T-helper 17 cell (primary cell): ENCODE data around the gene HDAC4. TPM values are rescaled to one million over a fixed set of nuclear protein-coding genes. Genes with fewer than 3 reads are reported as not detected.

Experiments
- ATAC-seq: fragments of 150-1000 bp; cut with Tn5 transposase; 2 replicates; pipeline ENCODE4 v1.10.0; 2021; ENCODE audit warnings: mild to moderate bottlenecking, moderate library complexity
- DNase-seq, 3 donors: peaks; one replicate each; pipeline versions ENCODE4 v3.0.0 to v3.0.0-alpha.2; 2020 to 2021
- H3K9me3 ChIP-seq: one replicate; pipeline ENCODE4 v1.7.0; 2013; ENCODE audit warnings: low read length, mild to moderate bottlenecking; ENCODE audit not compliant: control insufficient read depth, poor library complexity, severe bottlenecking
- H3K27ac Mint-ChIP-seq: one replicate; pipeline ENCODE4 v1.8.0; 2022; ENCODE audit warnings: mild to moderate bottlenecking, moderate library complexity, mixed read lengths
- H3K27me3 Mint-ChIP-seq: one replicate; pipeline ENCODE4 v1.8.0; 2022; ENCODE audit warnings: mixed read lengths
- H3K36me3 Mint-ChIP-seq: one replicate; pipeline ENCODE4 v1.8.0; 2022; ENCODE audit warnings: low read depth, mixed read lengths
- H3K4me1 Mint-ChIP-seq: one replicate; pipeline ENCODE4 v1.8.0; 2022; ENCODE audit warnings: mild to moderate bottlenecking, mixed read lengths
- H3K4me3 Mint-ChIP-seq: one replicate; pipeline ENCODE4 v1.8.0; 2022; ENCODE audit warnings: mild to moderate bottlenecking, moderate library complexity, mixed read lengths
- total RNA-seq, 4 donors: library from RNA in 2 of 4; stranded (reverse) in 2 of 4; gene quantifications; one replicate each; pipeline ENCODE4 v1.2.3 and lab custom pipeline; 2022 to 2026

Gene HDAC4
- total RNA-seq, 2 donors from 2014 or later: 78.9 to 79.0 TPM

GRCh38 chr2:239000500-239001073 lies 400.2 kb downstream of the HDAC4 start:
- Mint-ChIP-seq H3K4me3 (no peak overlapping the region), H3K36me3 (peaks cover 2% of the 10 kb centered on the region), H3K27me3 (peaks cover 28% of the 10 kb centered on the region), H3K4me1 (no peaks in the 10 kb centered on the region), H3K27ac (no peak overlapping the region)
- ATAC-seq: no peak
- DNase-seq: no peak
- no peaks in the 10 kb centered on the region for H3K9me3 ChIP-seq

GRCh38 chr2:239000089-239000488 lies 400.7 kb downstream of the HDAC4 start:
- DNase-seq (no peak), ATAC-seq (no peak)
- no peaks in the 10 kb centered on the region for H3K4me1 Mint-ChIP-seq
- H3K27me3 Mint-ChIP-seq: peaks cover 26% of the 10 kb centered on the region
- no peak overlapping the region for H3K4me3 Mint-ChIP-seq
- H3K27ac Mint-ChIP-seq: no peak overlapping the region
- H3K9me3 ChIP-seq: no peaks in the 10 kb centered on the region
- H3K36me3 Mint-ChIP-seq: peaks cover 2% of the 10 kb centered on the region

GRCh38 chr2:238999291-238999741 lies 401.5 kb downstream of the HDAC4 start:
- Mint-ChIP-seq H3K27ac (no peak overlapping the region), H3K4me1 (no peaks in the 10 kb centered on the region), H3K4me3 (no peak overlapping the region), H3K27me3 (peaks cover 18% of the 10 kb centered on the region), H3K36me3 (peaks cover 2% of the 10 kb centered on the region)
- DNase-seq: no peak
- ATAC-seq: no peak
- H3K9me3 ChIP-seq: no peaks in the 10 kb centered on the region

- DNase-seq (no peak), ATAC-seq (no peak)
- Mint-ChIP-seq H3K27ac (no peak overlapping the region), H3K36me3 (peaks cover 2% of the 10 kb centered on the region), H3K4me3 (no peak overlapping the region), H3K4me1 (no peaks in the 10 kb centered on the region), H3K27me3 (peaks cover 13% of the 10 kb centered on the region)
- no peaks in the 10 kb centered on the region for H3K9me3 ChIP-seq
These were observed 402.0 kb downstream of the HDAC4 start for GRCh38 chr2:238998801-238999200.
